AG04449 (cell line): ENCODE data around the gene GPR35.
"Not testable (repeated sequence)": the region's sequence is repeated elsewhere in the genome, so short reads cannot be mapped to it uniquely, and the experiment has no call there.

Source experiments
- CTCF ChIA-PET: fragments of 350-600 bp; formaldehyde crosslinking; extraction: SDS; loops from one replicate; lab custom pipeline; 2021; ENCODE audit warnings: antibody characterized with exemption; lab: Yijun Ruan, JAX
- POLR2A ChIA-PET: fragments of 400-600, 350-600 bp; formaldehyde crosslinking; extraction: SDS; loops from one replicate; lab custom pipeline; 2020; ENCODE audit warnings: antibody characterized with exemption, inconsistent platforms; lab: Yijun Ruan, JAX
- DNase-seq: peaks from one replicate; pipeline ENCODE4 v3.0.0-alpha.2; 2010; ENCODE audit warnings: low read depth, low spot score
- H3K4me3 ChIP-seq: 2 replicates; pipeline ENCODE4 v1.5.1; 2011; ENCODE audit warnings: low read depth, mild to moderate bottlenecking, control low read depth, low read length
- TF ChIP-seq, protein P1 (sequence below): IDR thresholded peaks from one replicate; pipeline ENCODE4 v1.5.1; 2011; ENCODE audit warnings: mild to moderate bottlenecking, moderate library complexity, low read length, control low read depth, inconsistent platforms; ENCODE audit not compliant: insufficient read depth; ENCODE audit errors: missing control alignments

Gene GPR35

DNA sequence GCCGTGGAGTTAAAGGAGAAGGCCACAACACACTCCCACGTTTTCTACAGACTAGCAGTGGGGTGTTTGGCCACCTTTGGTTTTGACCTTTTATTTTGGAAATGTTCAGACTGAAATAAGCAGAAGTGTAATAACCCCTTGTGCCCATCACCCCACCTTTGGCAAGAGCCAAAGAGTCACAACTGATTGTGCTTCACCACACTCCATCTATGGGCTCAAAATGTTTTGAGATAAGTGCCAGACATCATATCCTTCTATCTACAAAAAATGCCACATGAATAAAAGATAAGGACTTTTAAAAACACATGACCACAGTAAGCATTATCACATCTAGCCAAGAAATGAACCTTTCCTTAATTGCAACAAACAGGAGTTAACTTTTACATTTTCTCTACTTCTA lies 9.9 kb upstream of the GPR35 start:
- CTCF ChIA-PET: no interaction called here

DNA sequence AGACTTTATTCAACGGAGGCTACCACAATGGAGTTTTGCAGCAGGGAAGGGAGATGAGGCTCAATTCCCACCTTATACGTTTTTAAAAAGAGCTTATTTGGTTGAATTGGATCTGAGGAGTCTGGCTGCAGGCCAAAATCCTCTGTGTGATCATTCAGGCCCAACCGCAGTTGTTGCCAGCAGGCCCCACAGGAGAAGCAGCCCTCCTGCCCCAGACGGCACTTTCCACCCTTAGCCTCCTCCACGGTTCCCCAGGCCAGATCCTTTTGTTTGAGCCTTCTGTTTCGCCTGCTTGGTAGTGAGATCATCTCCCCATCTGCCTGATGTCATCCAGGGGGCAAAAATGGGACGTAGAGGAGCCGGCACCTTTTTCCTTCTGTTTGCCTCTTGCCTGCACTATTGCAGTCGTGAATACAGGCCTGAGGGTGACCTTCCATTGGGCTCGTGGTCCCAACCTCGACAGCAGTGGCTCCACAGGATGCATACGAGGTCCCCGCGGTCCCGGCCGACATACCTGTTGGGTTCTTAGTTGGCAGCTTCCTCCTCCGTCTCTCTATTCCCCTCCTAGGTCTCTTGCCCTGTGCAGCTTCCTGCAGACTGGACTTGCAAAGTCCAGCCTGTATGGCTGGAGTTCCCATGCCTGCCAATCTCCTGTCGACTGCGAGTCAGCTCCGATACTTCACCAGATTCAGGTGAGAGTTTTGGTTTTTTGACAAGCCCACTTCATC lies 9.3 kb upstream of the GPR35 start:
- ChIA-PET POLR2A (no interaction called here), CTCF (no interaction called here)
- TF ChIP-seq, protein P1, sequence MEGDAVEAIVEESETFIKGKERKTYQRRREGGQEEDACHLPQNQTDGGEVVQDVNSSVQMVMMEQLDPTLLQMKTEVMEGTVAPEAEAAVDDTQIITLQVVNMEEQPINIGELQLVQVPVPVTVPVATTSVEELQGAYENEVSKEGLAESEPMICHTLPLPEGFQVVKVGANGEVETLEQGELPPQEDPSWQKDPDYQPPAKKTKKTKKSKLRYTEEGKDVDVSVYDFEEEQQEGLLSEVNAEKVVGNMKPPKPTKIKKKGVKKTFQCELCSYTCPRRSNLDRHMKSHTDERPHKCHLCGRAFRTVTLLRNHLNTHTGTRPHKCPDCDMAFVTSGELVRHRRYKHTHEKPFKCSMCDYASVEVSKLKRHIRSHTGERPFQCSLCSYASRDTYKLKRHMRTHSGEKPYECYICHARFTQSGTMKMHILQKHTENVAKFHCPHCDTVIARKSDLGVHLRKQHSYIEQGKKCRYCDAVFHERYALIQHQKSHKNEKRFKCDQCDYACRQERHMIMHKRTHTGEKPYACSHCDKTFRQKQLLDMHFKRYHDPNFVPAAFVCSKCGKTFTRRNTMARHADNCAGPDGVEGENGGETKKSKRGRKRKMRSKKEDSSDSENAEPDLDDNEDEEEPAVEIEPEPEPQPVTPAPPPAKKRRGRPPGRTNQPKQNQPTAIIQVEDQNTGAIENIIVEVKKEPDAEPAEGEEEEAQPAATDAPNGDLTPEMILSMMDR: no peak

More for the DNA sequence above, 9.9 kb upstream of the GPR35 start:
- H3K4me3 ChIP-seq: no peak overlapping the region
- no peak for DNase-seq
- TF ChIP-seq, protein P1: no peak
- POLR2A ChIA-PET: no interaction called here

DNA sequence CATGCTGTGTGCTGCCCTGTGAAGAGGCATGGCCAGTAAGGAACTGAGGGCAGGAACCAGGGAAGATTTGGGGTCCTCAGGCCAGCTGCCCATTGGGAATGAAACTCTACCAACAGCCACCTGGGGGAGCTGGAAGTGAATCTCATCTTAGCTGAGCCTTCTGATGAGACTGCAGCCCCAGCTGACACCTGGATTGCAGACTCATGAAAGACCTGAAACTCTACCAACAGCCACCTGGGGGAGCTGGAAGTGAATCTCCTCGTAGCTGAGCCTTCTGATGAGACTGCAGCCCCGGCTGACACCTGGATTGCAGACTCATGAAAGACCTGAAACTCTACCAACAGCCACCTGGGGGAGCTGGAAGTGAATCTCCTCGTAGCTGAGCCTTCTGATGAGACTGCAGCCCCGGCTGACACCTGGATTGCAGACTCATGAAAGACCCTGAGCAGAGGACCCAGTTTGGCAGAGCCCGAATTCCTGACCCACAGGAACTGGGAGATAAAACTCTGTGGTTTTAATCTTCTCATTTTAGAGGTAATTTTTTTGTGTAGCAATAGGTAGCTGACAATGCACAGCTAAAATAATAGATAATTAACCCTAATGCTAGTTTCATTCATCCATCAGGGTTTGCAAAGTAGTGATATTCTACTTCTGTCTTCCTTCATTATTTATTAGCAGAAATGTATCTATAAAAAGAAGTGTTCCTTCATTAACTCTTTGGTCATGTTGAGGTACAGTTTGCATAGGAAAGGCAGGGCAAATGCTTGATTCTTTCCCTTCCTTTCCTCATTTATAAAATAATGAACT lies 8.2 kb upstream of the GPR35 start:
- H3K4me3 ChIP-seq, POLR2A ChIA-PET, DNase-seq: not testable (repeated sequence)
- CTCF ChIA-PET: interaction anchor here (1.1 kb wide), 1 partner anchor 31 kb away, joined by 3 read pairs; the partner anchor contains the start of gene CAPN10

More for the DNA sequence above, 9.3 kb upstream of the GPR35 start:
- no peak for DNase-seq
- no peak overlapping the region for H3K4me3 ChIP-seq

DNA sequence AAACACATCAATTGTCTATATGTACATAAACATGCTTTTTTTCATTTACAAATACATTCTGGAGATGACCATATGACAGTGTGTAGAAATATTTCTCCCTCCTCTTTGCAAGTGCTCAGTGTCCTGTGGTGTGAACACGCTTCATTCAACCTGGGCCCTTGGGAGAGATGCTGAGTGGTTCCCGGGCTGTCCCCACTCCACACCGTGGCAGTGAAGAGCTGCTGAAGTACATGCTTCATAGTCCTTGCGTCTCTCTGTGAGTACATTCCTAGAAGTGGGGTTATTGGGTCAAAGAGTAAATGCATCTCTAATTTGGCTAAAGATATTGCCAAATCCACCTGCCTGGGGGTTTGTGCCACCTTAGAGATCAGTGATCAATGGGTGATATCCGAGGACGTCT lies 6.5 kb upstream of the GPR35 start:
- CTCF ChIA-PET: no interaction called here
- H3K4me3 ChIP-seq: no peak overlapping the region
- TF ChIP-seq, protein P1: no peak
- POLR2A ChIA-PET: no interaction called here
- no peak for DNase-seq

DNA sequence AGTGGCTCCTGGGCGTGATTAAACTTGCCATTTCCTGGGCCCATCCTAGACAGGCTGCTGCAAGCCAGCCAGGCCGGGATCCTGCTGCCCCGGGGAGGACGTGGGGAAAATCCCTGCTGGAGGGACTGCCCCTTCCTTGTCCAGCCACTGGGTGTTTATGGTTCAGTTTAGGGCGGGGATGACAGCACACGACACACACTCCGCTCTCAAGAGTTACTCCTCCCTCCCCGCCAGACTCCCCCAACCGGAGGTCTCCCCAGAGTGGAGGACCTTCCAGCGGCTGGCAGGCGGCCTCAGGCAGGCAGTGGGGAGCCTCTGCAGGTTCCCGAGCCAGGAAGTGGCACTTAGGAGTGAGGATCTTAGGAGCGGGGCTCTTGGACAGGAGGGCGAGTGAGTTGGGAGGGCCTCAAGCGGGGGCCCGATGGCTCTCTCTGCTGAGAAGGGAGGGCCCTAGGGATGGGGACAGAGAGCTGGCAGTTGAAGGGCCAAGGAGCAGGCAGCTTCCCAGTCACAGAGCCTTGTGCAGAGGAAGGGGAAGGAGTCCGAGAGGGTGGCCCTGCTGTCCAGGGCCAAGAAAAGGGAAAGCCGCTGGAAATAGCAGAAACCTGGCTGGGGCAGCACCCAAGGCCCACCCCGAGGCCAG lies 5.7 kb upstream of the GPR35 start:
- POLR2A ChIA-PET: no interaction called here
- no peak overlapping the region for H3K4me3 ChIP-seq
- DNase-seq: no peak
- CTCF ChIA-PET: interaction anchor here (0.7 kb wide), 1 partner anchor 9 kb away, joined by 3 read pairs; no protein-coding TSS in a partner anchor
- TF ChIP-seq, protein P1: no peak

DNA sequence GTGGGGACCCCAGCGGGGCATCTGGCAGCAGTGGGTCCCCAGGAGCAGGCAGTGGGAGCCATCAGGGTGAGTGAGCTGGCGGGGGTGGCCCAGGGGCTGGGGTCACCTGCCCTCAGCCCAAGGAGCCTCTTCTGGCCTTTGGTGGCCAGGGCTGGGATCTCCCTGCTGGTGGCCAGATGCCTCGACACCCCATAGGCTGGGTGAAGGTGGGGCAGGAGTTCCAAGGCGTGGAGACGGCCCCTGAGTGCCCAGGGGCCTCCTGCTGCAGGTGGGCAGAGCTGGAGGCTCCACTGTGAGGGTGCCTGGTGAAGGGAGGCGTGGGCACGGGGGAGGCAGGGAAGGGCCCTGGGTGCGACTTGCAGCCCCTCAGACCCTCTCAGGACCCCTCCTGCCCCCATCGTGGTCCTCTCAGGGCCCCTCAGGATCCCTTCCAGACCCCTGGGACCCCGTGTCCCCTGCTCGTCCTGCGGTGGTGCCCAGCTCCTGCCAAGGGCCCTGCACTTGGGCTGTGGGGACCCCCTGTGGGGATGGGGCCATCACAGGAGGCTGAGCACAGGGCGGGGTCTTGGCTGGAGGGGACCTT lies 5.0 kb upstream of the GPR35 start:
- ChIA-PET POLR2A (no interaction called here), CTCF (interaction anchor here (0.7 kb wide), 1 partner anchor 9 kb away, joined by 3 read pairs; no protein-coding TSS in a partner anchor)

More for the DNA sequence above, 5.0 kb upstream of the GPR35 start:
- TF ChIP-seq, protein P1: no peak
- H3K4me3 ChIP-seq: no peak overlapping the region
- DNase-seq: no peak
